ENCODE data around the gene SMARCA2. TPM values are rescaled to one million over a fixed set of nuclear protein-coding genes. Genes with fewer than 3 reads are reported as not detected.
"Not testable (repeated sequence)": the region's sequence is repeated elsewhere in the genome, so short reads cannot be mapped to it uniquely, and the experiment has no call there.

The SMARCA2 gene
- total and polyA plus RNA-seq, 3 donors from 2014 or later: 176 to 251 (median 241) TPM

DNA sequence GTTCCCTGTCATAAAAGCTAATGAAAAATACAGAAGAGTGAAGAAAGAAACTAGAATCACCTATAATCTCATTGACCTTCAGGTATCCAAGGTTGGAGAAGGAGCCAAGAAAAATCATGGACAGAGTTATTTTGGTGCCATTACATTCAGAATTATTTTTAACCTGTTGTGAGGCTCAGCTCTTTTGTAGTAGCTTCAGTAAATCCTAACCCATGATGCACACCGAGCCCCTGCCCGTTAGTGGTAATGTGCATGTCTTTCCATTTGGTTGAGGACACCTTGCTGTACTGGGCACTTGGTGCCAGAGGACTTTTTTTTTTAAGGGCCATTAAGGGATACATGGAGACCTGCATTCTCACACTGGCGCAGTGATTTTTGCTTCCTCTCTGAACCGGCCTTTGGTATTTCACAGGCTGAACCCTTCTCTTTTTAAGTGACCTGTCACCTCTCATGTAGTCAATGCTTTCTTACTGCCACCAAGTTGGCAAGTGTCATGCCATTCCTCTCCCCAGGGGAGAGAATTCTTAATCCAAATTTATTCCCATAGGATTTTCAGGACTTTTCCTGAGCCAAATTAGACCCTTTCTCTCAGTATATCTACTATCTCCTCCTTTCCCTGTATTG lies 125.6 kb downstream of the SMARCA2 start:
- no peaks in the 10 kb centered on the region for H3K9me3 ChIP-seq
- DNase-seq: no peak
- H3K36me3 ChIP-seq (ENCODE audit: low read depth, missing control alignments): no peaks in the 10 kb centered on the region
- no peak overlapping the region for H3K4me3 ChIP-seq
- no peaks in the 10 kb centered on the region for H3K27me3 ChIP-seq
- TF ChIP-seq POLR2A (IDR thresholded peaks at IDR 0.05): no peak
- TF ChIP-seq, protein P1, sequence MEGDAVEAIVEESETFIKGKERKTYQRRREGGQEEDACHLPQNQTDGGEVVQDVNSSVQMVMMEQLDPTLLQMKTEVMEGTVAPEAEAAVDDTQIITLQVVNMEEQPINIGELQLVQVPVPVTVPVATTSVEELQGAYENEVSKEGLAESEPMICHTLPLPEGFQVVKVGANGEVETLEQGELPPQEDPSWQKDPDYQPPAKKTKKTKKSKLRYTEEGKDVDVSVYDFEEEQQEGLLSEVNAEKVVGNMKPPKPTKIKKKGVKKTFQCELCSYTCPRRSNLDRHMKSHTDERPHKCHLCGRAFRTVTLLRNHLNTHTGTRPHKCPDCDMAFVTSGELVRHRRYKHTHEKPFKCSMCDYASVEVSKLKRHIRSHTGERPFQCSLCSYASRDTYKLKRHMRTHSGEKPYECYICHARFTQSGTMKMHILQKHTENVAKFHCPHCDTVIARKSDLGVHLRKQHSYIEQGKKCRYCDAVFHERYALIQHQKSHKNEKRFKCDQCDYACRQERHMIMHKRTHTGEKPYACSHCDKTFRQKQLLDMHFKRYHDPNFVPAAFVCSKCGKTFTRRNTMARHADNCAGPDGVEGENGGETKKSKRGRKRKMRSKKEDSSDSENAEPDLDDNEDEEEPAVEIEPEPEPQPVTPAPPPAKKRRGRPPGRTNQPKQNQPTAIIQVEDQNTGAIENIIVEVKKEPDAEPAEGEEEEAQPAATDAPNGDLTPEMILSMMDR (IDR thresholded peaks at IDR 0.05): no peak
- 93 to 95% methylated on average over 4 of the region's 4 CpGs for WGBS, 2 donors
- H3K4me1 ChIP-seq: no peaks in the 10 kb centered on the region
- intact Hi-C loops (cut with DNase I; ENCODE audit: low total_unique reads): no loop called here
- H3K27ac ChIP-seq: no peak overlapping the region

DNA sequence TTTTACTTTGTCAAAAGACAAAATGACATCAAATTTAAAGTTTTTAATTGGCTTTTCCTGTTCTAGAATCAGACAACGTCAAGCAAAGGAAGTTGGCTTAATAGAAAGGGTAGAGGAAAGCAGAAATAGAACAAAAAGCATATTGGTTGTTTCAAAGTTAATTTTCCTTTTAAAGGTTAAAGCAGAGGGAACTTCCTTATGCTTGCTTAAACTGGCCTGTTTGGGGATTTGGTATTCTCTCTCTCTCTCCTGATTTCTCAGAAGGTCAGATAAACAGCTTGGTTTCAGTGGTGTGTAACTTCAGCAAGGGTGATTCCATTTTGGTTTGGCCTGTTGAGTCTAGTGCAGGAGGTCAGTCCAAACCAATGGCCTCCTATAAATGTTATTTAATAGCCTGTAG lies 127.1 kb downstream of the SMARCA2 start:
- intact Hi-C loops (cut with DNase I; ENCODE audit: low total_unique reads): no loop called here
- no peak overlapping the region for H3K4me3 ChIP-seq
- TF ChIP-seq, protein P1 (IDR thresholded peaks at IDR 0.05): no peak
- no peak for TF ChIP-seq POLR2A (IDR thresholded peaks at IDR 0.05)
- H3K27ac ChIP-seq: no peak overlapping the region
- H3K9me3 ChIP-seq: no peaks in the 10 kb centered on the region
- no peak for DNase-seq
- 61 to 71% methylated on average over 1 of the region's 1 CpG for WGBS, 2 donors
- no peaks in the 10 kb centered on the region for H3K4me1 ChIP-seq
- H3K27me3 ChIP-seq: no peaks in the 10 kb centered on the region
- H3K36me3 ChIP-seq (ENCODE audit: low read depth, missing control alignments): no peaks in the 10 kb centered on the region

DNA sequence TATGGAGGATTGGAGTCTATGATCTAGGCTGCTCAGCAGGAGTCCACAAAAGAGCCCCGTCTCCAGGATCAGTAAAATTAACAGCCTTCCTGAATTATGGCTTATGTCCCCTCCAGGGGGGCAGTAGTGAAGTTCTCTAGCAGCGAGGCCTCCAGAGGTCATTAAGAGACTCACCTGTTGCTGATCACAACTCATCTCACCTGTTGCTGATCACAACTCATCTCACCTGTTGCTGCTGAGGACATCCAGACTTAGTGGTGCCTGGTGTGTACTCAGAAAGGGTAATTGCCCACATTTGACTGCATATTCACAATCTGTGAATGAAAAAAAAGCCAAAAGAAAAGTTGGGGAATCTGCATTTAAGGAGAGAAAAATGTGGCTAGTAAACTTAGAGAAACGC lies 129.5 kb downstream of the SMARCA2 start:
- Histone ChIP-seq H3K4me3 (no peak overlapping the region), H3K27ac (no peak overlapping the region), H3K36me3 (ENCODE audit: low read depth, missing control alignments) (no peaks in the 10 kb centered on the region), H3K27me3 (no peaks in the 10 kb centered on the region), H3K4me1 (no peaks in the 10 kb centered on the region), H3K9me3 (no peaks in the 10 kb centered on the region)
- 97 to 100% methylated on average over 3 of the region's 3 CpGs for WGBS, 2 donors
- DNase-seq: no peak
- intact Hi-C loops (cut with DNase I; ENCODE audit: low total_unique reads): no loop called here
- no peak for TF ChIP-seq POLR2A (IDR thresholded peaks at IDR 0.05)
- TF ChIP-seq, protein P1 (IDR thresholded peaks at IDR 0.05): no peak

DNA sequence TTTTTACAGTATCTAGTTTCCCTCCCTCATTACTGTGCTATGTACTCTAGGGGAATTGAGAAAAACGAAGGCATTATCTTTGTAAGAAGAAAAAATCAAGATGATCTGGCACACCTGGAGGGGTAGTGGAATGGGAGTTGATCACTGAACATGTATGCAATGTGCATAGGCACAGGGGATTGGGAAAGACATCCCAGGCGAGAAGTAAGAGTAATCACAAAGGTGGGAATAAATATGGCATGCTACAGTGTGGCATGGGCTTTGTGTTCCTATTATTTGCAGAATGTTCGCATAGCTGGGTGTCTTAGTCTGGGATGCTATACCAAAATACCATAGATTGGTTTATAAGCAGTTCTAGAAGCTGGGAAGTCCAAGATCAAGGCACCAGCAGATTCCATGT lies 130.6 kb downstream of the SMARCA2 start:
- Histone ChIP-seq H3K4me1 (no peaks in the 10 kb centered on the region), H3K27ac (no peak overlapping the region), H3K36me3 (ENCODE audit: low read depth, missing control alignments) (no peaks in the 10 kb centered on the region), H3K27me3 (no peaks in the 10 kb centered on the region), H3K9me3 (no peaks in the 10 kb centered on the region), H3K4me3 (no peak overlapping the region)
- TF ChIP-seq, protein P1 (IDR thresholded peaks at IDR 0.05): no peak
- no peak for TF ChIP-seq POLR2A (IDR thresholded peaks at IDR 0.05)
- no peak for DNase-seq
- 78 to 91% methylated on average over 3 of the region's 3 CpGs for WGBS, 2 donors
- intact Hi-C loops (cut with DNase I; ENCODE audit: low total_unique reads): no loop called here

DNA sequence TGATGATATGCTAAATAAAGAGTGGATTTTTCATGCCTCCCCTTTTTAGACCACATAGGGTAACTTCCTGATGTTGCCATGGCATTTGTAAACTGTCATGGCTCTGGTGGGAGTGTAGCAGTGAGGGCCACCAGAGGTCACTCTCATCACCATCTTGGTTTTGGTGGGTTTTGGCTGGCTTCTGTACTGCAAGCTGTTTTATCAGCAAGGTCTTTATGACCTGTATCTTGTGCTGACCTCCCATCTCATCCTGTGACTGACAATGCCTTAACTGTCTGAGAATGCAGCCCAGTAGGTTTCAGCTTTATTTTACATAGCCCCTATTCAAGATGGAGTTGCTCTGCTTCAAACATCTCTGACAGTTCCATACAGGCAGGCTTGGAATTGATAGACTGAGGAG lies 131.6 kb downstream of the SMARCA2 start:
- H3K36me3 ChIP-seq (ENCODE audit: low read depth, missing control alignments): not testable (repeated sequence)

More for the DNA sequence above, 131.6 kb downstream of the SMARCA2 start:
- H3K9me3 ChIP-seq; intact Hi-C loops (cut with DNase I; ENCODE audit: low total_unique reads); H3K4me3 ChIP-seq; H3K27ac ChIP-seq; H3K4me1 ChIP-seq; H3K27me3 ChIP-seq: not testable (repeated sequence)
- DNase-seq: peak; percentile 52

All from testis (tissue), 3 donors.